K562 (cell line): ENCODE measurements around the gene WNT16. TPM values are rescaled to one million over a fixed set of nuclear protein-coding genes. Genes with fewer than 3 reads are reported as not detected.

ENCODE experiments used
- ATAC-seq: fragments of 200-7000 bp; cut with Tn5 transposase; 3 replicates; pipeline ENCODE4 v1.9.1; 2020; ENCODE audit warnings: moderate library complexity
- BruUV-seq: library from RNA; stranded (reverse); fragments of 400-500 nt; replicated peaks from 2 replicates; lab custom pipeline; 2021; lab: Mats Ljungman, UMichigan
- CTCF ChIA-PET: fragments of 300-600 bp; formaldehyde crosslinking; extraction: SDS; loops from one replicate; lab custom pipeline; 2021; ENCODE audit warnings: low intra/inter-chr PET ratio; lab: Yijun Ruan, JAX
- POLR2A ChIA-PET: fragments of 300-600, 350-650 bp; sonication (Branson Sonifier 250); formaldehyde crosslinking; extraction: SDS; loops from one replicate; lab custom pipeline; 2021; ENCODE audit warnings: antibody characterized with exemption, inconsistent platforms; lab: Yijun Ruan, JAX
- DNase-seq, 4 experiments: peaks; one replicate each; pipeline versions ENCODE4 v3.0.0 to v3.0.0-alpha.2; 2011 to 2018; ENCODE audit warnings: low spot score in 3 of 4, mixed read lengths in 3 of 4; ENCODE audit errors: extremely low read depth in 1 of 4
- FAIRE-seq: peaks from 2 replicates; lab custom pipeline; 2011; peaks lifted over from hg19 to GRCh38; lab: Jason Lieb, UNC
- H2AFZ ChIP-seq: 2 replicates; pipeline ENCODE4 v1.6.0; 2011; ENCODE audit warnings: low read depth, low read length, control low read depth, inconsistent platforms
- H3K27ac ChIP-seq: fragments of 200-600 bp; 3 replicates; pipeline ENCODE4 v1.8.0; 2011; ENCODE audit warnings: low read depth, mild to moderate bottlenecking, control low read depth, inconsistent platforms, low read length, moderate library complexity, mixed read lengths; ENCODE audit errors: extremely low read depth
- H3K27me3 ChIP-seq, 2 experiments: fragments of 300-600 bp in 1 of 2; 2 replicates in 1 of 2; 3 replicates in 1 of 2; pipeline versions ENCODE4 v1.6.0 to v1.8.0; 2011; ENCODE audit warnings: inconsistent platforms in 2 of 2, low read length in 2 of 2, mild to moderate bottlenecking in 1 of 2, mixed read lengths in 1 of 2, moderate library complexity in 1 of 2; ENCODE audit not compliant: control insufficient read depth in 2 of 2, insufficient read depth in 2 of 2
- H3K36me3 ChIP-seq: fragments of 300-600 bp; 3 replicates; pipeline ENCODE4 v1.8.0; 2011; ENCODE audit warnings: mild to moderate bottlenecking, low read length, inconsistent platforms; ENCODE audit not compliant: control insufficient read depth, insufficient read depth
- H3K4me1 ChIP-seq, 2 experiments: fragments of 200-600 bp in 1 of 2; replicated peaks in 1 of 2; 2 replicates in 1 of 2; 3 replicates in 1 of 2; pipeline versions ENCODE4 v1.5.1 to v1.8.0; 2011; ENCODE audit warnings: inconsistent platforms in 2 of 2, low read length in 2 of 2, mild to moderate bottlenecking in 1 of 2, mixed read lengths in 1 of 2, moderate library complexity in 1 of 2; ENCODE audit not compliant: control insufficient read depth in 2 of 2, insufficient read depth in 2 of 2
- H3K4me2 ChIP-seq: 2 replicates; pipeline ENCODE4 v1.6.1; 2011; ENCODE audit warnings: low read length, control low read depth, inconsistent platforms, mixed read lengths; ENCODE audit not compliant: insufficient read depth
- H3K4me3 ChIP-seq: fragments of 200-600 bp; sonication (generic), shearing (Covaris generic); 2 replicates; pipeline ENCODE4 v1.5.1; 2016; ENCODE audit warnings: control low read depth, inconsistent platforms
- H3K79me2 ChIP-seq: fragments of 200-600 bp; 3 replicates; pipeline ENCODE4 v1.8.0; 2011; ENCODE audit warnings: low read length, inconsistent platforms; ENCODE audit not compliant: control insufficient read depth, insufficient read depth
- H3K9ac ChIP-seq, 2 experiments: 2 replicates each; pipeline versions ENCODE4 v1.6.0 to v1.6.1; 2011; ENCODE audit warnings: low read depth in 2 of 2, low read length in 2 of 2, control low read depth in 1 of 2, inconsistent platforms in 1 of 2, mild to moderate bottlenecking in 1 of 2, mixed read lengths in 1 of 2; ENCODE audit not compliant: insufficient read depth in 1 of 2
- H3K9me1 ChIP-seq: one replicate; pipeline ENCODE4 v1.6.0; 2011; ENCODE audit warnings: inconsistent platforms, mild to moderate bottlenecking, low read length, moderate library complexity; ENCODE audit not compliant: control insufficient read depth, insufficient read depth
- H3K9me3 ChIP-seq: replicated peaks from 2 replicates; pipeline ENCODE4 v1.5.1; 2011; ENCODE audit warnings: low read depth, low read length, inconsistent platforms; ENCODE audit not compliant: control insufficient read depth, insufficient read depth
- H4K20me1 ChIP-seq: replicated peaks from 2 replicates; pipeline ENCODE4 v1.6.1; 2011; ENCODE audit warnings: low read length, inconsistent platforms, mixed read lengths; ENCODE audit not compliant: control insufficient read depth, insufficient read depth
- CEBPG ChIP-seq, 3 experiments: fragments of 200-800 bp in 1 of 3; sonication (Bioruptor generic) in 1 of 3; sonication (generic) in 1 of 3; formaldehyde crosslinking in 1 of 3; IDR thresholded peaks in 2 of 3; conservative IDR thresholded peaks in 1 of 3; 2 replicates each; pipeline versions ENCODE4 v1.6.1 to v1.8.0; 2016 to 2022; ENCODE audit warnings: missing compliant biosample characterization in 2 of 3, missing genetic modification characterization in 2 of 3, mild to moderate bottlenecking in 1 of 3, missing genetic modification reagents in 1 of 3
- ESRRA ChIP-seq: fragments of 450-650 bp; IDR thresholded peaks from 2 replicates; pipeline ENCODE4 v1.6.1; 2014; ENCODE audit warnings: low read depth, mild to moderate bottlenecking, moderate library complexity, borderline replicate concordance
- HDAC8 ChIP-seq: fragments of 450-650 bp; IDR thresholded peaks from 2 replicates; pipeline ENCODE4 v1.6.1; 2016; ENCODE audit warnings: mild to moderate bottlenecking, missing genetic modification characterization, moderate library complexity, missing compliant biosample characterization
- MXI1 ChIP-seq: IDR thresholded peaks from 2 replicates; pipeline ENCODE4 v1.6.1; 2011; ENCODE audit warnings: low read depth, mild to moderate bottlenecking, improper control_type of control experiment, low read length
- NFE2 ChIP-seq: IDR thresholded peaks from 2 replicates; pipeline ENCODE4 v1.6.1; 2014; ENCODE audit warnings: antibody characterized with exemption, low read depth
- POLR3G ChIP-seq: IDR thresholded peaks from 2 replicates; pipeline ENCODE4 v1.6.1; 2011; ENCODE audit not compliant: insufficient read length, insufficient replicate concordance; ENCODE audit errors: extremely low read depth
- SIN3B ChIP-seq: fragments of 450-650 bp; IDR thresholded peaks from 2 replicates; pipeline ENCODE4 v1.6.1; 2017; ENCODE audit warnings: low read depth, mild to moderate bottlenecking, moderate library complexity
- ZC3H11A ChIP-seq: IDR thresholded peaks from 2 replicates; pipeline ENCODE4 v1.6.1; 2012; ENCODE audit warnings: low read depth, low read length, improper control_type of control experiment
- ZNF124 ChIP-seq: sonication (generic); formaldehyde crosslinking; IDR thresholded peaks from 2 replicates; pipeline ENCODE4 v1.8.1; 2022; ENCODE audit warnings: missing genetic modification reagents
- WGBS: fragments of 100-300 bp; shearing (Covaris generic); methylation state at CpG from one replicate; pipeline ENCODE4 v1.1.6; 2016; ENCODE audit warnings: low coverage, mixed read lengths; ENCODE audit not compliant: insufficient coverage; ENCODE audit errors: missing lambda C conversion rate; 5-methylcytosine and 5-hydroxymethylcytosine counted together
- in situ Hi-C: fragments of 300-500 bp; cut with MboI; formaldehyde crosslinking; loops from 4 replicates; pipeline ENCODE4 v1.15.0; 2018; ENCODE audit warnings: inconsistent platforms, mixed read lengths
- intact Hi-C: fragments of 100-400 bp; cut with micrococcal nuclease; formaldehyde crosslinking; loops from 2 replicates; pipeline ENCODE4 v1.14.2; 2022
- polyA plus RNA-seq, 8 experiments: library from polyadenylated mRNA; depleted of rRNA in 4 of 8; stranded (reverse) in 5 of 8; unstranded in 3 of 8; fragments of >200 nt; fragmentation: Nextera tagmentation in 2 of 8; fragmentation: Illumina TruSeq in 1 of 8; extraction: Ambion mirVana in 2 of 8; extraction: Trizol in 1 of 8; gene quantifications; 2 replicates each; pipeline versions ENCODE4 v1.2.1 to v1.2.3, GENCODE V29; 2011 to 2014; ENCODE audit warnings: inconsistent platforms in 1 of 8, missing spikeins in 1 of 8
- total RNA-seq, 7 experiments: library from RNA; depleted of rRNA in 6 of 7; stranded (reverse); fragments of >200 nt in 6 of 7; fragmentation: Illumina TruSeq in 2 of 7; extraction: Trizol in 2 of 7; gene quantifications; 2 replicates each; pipeline versions ENCODE4 v1.2.1 to v1.2.3, GENCODE V29; 2011 to 2021; ENCODE audit warnings: low replicate concordance in 1 of 7
- TF ChIP-seq, protein P1 (sequence below): fragments of 450-650 bp; IDR thresholded peaks from 2 replicates; pipeline ENCODE4 v1.6.1; 2016; ENCODE audit warnings: low read depth
- TF ChIP-seq, protein P2 (sequence below), 3 experiments: IDR thresholded peaks in 2 of 3; conservative IDR thresholded peaks in 1 of 3; 2 replicates each; pipeline ENCODE4 v1.5.1; 2011 to 2012; ENCODE audit warnings: low read length in 3 of 3, mild to moderate bottlenecking in 3 of 3, control low read depth in 2 of 3, improper control_type of control experiment in 1 of 3, inconsistent platforms in 1 of 3, low read depth in 1 of 3, mixed read lengths in 1 of 3, moderate library complexity in 1 of 3; ENCODE audit not compliant: insufficient read depth in 2 of 3

WNT16 gene
- total and polyA plus RNA-seq, 9 of the 15 experiments (the other 6 are each of a cell fraction or from before 2014, with no cell fraction given): 0.06 to 0.07 TPM; not detected in 7

DNA sequence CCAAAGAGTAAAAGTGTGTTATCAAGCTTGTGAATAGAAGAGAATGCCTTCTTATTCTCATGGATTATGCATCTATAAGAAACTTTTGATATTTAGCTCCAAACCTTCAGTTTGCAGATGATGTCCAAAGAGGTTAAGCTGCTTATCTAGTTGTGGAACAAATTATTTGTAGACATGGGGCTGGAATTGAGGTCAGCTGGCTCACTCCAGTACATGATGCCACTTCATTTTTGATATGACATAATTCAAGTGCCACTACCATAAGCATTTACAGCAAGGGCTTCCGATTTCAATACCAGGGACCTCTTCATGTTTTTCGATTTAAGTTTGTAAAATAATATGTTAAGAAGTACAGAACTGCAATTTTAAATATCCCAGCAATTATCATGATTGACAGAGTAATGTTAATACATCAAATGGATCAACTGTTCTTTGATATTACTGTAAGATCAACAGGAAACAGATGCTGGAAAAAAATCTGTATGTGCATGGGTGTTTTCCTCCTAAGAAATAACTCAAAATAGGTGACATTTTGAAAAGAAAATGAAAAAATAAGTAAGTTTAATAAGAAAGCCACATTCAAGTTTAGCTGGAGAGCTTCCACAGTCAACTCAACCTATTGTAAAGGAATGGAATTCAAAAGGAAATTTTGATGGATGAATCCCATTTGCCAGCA lies 54.6 kb downstream of the WNT16 start:
- BruUV-seq: no TSS peak
- Histone ChIP-seq H3K9ac (no peak overlapping the region), H3K9me3 (no peaks in the 10 kb centered on the region), H3K36me3 (peaks cover 26% of the 10 kb centered on the region), H3K4me2 (no peak overlapping the region), H3K9me1 (no peaks in the 10 kb centered on the region), H3K4me1 (no peaks in the 10 kb centered on the region), H3K79me2 (peaks cover 51% of the 10 kb centered on the region), H2AFZ (no peak overlapping the region), H3K27me3 (no peaks in the 10 kb centered on the region), H3K4me3 (no peak overlapping the region), H4K20me1 (no peaks in the 10 kb centered on the region), H3K27ac (no peak overlapping the region)
- FAIRE-seq: no peak
- in situ Hi-C loops: no loop called here
- no peak for DNase-seq
- no peak for ATAC-seq
- intact Hi-C loops: no loop called here
- 64% methylated on average over 2 of the region's 2 CpGs for WGBS
- ChIA-PET POLR2A (interaction anchor here (1.0 to 6.3 kb wide), 5 partner anchors 8 to 55 kb away, joined by 3 to 55 read pairs (median 4); partner anchors contain the start of gene FAM3C), CTCF (no interaction called here)
- TF ChIP-seq, protein P1, sequence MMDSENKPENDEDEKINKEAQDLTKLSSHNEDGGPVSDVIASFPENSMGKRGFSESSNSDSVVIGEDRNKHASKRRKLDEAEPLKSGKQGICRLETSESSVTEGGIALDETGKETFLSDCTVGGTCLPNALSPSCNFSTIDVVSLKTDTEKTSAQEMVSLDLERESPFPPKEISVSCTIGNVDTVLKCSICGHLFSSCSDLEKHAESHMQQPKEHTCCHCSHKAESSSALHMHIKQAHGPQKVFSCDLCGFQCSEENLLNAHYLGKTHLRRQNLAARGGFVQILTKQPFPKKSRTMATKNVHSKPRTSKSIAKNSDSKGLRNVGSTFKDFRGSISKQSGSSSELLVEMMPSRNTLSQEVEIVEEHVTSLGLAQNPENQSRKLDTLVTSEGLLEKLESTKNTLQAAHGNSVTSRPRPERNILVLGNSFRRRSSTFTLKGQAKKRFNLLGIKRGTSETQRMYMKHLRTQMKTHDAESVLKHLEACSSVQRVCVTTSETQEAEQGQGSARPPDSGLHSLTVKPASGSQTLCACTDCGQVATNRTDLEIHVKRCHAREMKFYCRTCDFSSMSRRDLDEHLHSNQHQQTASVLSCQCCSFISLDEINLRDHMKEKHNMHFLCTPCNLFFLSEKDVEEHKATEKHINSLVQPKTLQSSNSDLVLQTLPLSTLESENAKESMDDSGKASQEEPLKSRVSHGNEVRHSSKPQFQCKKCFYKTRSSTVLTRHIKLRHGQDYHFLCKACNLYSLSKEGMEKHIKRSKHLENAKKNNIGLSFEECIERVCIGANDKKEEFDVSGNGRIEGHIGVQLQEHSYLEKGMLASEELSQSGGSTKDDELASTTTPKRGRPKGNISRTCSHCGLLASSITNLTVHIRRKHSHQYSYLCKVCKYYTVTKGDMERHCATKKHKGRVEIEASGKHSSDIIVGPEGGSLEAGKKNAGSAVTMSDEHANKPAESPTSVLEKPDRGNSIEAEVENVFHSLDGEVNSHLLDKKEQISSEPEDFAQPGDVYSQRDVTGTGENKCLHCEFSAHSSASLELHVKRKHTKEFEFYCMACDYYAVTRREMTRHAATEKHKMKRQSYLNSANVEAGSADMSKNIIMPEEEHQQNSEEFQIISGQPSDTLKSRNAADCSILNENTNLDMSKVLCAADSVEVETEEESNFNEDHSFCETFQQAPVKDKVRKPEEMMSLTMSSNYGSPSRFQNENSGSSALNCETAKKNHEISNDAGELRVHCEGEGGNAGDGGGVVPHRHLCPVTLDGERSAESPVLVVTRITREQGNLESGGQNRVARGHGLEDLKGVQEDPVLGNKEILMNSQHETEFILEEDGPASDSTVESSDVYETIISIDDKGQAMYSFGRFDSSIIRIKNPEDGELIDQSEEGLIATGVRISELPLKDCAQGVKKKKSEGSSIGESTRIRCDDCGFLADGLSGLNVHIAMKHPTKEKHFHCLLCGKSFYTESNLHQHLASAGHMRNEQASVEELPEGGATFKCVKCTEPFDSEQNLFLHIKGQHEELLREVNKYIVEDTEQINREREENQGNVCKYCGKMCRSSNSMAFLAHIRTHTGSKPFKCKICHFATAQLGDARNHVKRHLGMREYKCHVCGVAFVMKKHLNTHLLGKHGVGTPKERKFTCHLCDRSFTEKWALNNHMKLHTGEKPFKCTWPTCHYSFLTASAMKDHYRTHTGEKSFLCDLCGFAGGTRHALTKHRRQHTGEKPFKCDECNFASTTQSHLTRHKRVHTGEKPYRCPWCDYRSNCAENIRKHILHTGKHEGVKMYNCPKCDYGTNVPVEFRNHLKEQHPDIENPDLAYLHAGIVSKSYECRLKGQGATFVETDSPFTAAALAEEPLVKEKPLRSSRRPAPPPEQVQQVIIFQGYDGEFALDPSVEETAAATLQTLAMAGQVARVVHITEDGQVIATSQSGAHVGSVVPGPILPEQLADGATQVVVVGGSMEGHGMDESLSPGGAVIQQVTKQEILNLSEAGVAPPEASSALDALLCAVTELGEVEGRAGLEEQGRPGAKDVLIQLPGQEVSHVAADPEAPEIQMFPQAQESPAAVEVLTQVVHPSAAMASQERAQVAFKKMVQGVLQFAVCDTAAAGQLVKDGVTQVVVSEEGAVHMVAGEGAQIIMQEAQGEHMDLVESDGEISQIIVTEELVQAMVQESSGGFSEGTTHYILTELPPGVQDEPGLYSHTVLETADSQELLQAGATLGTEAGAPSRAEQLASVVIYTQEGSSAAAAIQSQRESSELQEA: no peak
- no peak for TF ChIP-seq NFE2
- TF ChIP-seq SIN3B: no peak
- no peak for TF ChIP-seq ESRRA
- TF ChIP-seq MXI1: no peak
- TF ChIP-seq, protein P2, sequence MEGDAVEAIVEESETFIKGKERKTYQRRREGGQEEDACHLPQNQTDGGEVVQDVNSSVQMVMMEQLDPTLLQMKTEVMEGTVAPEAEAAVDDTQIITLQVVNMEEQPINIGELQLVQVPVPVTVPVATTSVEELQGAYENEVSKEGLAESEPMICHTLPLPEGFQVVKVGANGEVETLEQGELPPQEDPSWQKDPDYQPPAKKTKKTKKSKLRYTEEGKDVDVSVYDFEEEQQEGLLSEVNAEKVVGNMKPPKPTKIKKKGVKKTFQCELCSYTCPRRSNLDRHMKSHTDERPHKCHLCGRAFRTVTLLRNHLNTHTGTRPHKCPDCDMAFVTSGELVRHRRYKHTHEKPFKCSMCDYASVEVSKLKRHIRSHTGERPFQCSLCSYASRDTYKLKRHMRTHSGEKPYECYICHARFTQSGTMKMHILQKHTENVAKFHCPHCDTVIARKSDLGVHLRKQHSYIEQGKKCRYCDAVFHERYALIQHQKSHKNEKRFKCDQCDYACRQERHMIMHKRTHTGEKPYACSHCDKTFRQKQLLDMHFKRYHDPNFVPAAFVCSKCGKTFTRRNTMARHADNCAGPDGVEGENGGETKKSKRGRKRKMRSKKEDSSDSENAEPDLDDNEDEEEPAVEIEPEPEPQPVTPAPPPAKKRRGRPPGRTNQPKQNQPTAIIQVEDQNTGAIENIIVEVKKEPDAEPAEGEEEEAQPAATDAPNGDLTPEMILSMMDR (IDR thresholded peaks at IDR 0.05 in 2 of 3, conservative IDR thresholded peaks at IDR 0.05 in 1 of 3; ENCODE audit: insufficient read depth in 2 of 3, low read depth in 1 of 3, low read length in 3 of 3): no peak
- TF ChIP-seq POLR3G: no peak
- no peak for TF ChIP-seq CEBPG (CRISPR knock-in tag; IDR thresholded peaks at IDR 0.05)
- no peak for TF ChIP-seq CEBPG (tag; conservative IDR thresholded peaks at IDR 0.05 in 1 of 2, IDR thresholded peaks at IDR 0.05 in 1 of 2)
- TF ChIP-seq ZC3H11A: no peak
- TF ChIP-seq HDAC8 (tag): no peak
- no peak for TF ChIP-seq ZNF124 (CRISPR knock-in tag)
